COLO668 (cell line): ENCODE measurements around the gene ADISSP.

Source experiments
- DNase-seq: peaks from one replicate; lab custom pipeline; 2025; ENCODE audit not compliant: unreplicated experiment; lab: John Stamatoyannopoulos, UW

ADISSP gene

DNA sequence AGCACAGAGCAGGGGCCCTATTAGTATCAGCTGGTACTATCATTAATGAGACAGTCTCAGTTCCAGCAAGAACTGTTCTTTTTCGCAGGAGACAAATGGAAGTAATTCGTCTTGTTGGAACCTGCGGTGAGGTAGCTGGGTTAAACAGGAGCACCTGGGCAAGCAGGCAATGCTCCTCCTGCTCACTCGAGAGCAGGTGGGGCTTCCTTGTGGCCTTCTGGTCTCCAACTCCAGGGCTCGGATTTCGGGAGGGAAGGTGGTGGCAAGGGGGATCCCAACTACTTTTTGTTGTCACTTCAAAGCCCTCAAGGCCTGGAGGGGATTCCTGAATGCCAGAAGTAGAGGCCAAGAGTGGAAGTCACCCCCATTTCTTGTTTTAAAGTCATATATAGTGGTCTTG is 15.0 kb upstream of the ADISSP start:
- no peak for DNase-seq

- DNase-seq = peak; percentile 88
These were observed 13.8 kb upstream of the ADISSP start, which contains the start of gene SPEF1 for GRCh38 chr20:3781153-3781910. SPEF1 (minus strand) TSS chr20:3781448; CDS start chr20:3781287, 161 bp downstream.

DNA sequence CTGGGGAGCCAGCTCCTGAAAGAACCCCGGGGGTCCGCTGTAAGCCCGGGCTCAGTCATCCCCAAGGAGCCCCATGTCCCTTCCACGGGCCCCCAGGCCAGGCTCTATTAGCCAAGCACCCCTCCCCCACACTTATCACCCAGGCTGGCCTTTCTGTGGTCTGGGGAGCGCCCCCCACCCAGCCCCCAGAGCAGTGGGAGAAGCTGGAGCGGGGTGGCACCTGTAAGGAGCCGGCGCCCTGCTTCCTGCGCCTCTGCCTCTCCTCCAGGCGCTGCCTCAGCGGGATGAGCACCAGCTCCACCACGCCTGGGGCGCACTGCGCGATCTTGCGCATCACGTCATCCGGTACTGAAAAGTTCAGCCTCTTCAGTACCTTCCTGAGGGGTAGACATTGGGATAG is 11.4 kb upstream of the ADISSP start:
- DNase-seq = no peak

- DNase-seq = peak; percentile 55
These were observed 10.4 kb upstream of the ADISSP start for GRCh38 chr20:3777716-3778629.

- no peak for DNase-seq
These were observed 9.8 kb upstream of the ADISSP start for GRCh38 chr20:3777381-3777715.

DNA sequence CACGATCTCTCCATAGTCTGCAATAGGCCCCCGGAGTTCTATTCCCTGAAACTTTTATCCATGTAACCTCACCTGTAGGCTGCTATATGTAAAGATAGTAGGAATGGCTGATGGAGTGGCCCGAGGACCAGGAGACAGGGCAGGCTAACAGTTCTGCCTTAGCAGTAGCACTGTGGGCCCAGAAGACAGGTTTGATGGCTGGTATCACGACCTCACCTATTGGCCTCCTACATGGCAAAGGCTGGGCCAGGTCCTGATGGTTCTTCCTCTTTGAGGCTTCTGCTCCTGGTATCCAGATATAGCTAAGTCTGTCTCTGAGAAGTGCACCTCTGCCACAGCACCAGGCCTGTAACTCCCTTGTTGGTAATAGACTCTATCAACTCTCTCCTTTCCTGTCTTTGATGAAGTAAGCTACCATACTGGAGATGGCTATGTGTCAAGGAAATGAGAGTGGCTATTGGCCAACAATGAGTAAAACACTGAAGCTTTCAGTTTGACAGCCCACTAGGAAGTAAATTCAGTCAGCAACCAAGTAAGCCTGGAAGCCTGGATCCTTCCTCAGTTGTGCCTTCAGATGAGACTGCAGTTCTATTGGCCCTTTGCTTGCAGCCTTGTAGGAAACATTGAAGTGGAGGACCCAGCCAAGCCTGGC is 8.0 kb upstream of the ADISSP start:
- DNase-seq = no peak

DNA sequence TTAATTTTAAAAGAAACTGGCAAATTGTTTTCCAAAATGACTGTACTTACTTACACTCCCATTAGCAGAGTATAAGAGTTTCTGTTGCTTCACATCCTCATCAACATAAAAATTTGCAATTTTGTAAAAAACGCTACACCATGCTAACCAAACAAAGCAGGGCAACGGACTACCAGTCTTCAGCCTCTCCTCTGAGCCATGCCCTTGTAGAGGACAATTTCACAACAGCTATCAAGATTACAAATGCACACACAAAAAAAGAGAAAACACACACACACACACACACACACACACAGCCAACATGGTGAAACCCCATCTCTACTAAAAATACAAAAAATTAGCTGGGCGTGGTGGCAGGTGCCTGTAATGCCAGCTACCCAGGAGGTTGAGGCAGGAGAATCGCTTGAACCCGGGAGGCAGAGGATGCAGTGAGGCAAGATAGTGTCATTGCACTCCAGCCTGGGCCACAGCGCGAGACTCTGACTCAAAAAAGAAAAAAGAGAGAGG is 4.1 kb upstream of the ADISSP start:
- DNase-seq = no peak

- DNase-seq = peak; percentile 91
These were observed 983 bp upstream of the ADISSP start for GRCh38 chr20:3768342-3769130.

DNA sequence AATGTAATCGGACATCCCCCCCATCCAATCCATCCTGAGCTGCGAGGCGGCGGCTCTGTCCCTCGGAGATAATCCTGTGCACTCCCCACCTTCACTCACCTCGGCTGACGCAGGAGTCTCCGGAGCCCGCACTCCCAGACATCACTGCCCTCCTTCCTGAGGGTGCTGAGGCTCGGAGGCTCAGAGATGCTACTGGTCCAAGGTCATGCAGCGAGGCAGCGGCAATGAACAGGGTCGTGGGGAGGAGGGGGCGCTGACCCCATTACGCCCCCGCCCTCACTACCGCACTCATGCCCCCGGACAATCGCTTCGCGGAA is 485 bp downstream of the ADISSP start:
- DNase-seq = peak; percentile 20

DNA sequence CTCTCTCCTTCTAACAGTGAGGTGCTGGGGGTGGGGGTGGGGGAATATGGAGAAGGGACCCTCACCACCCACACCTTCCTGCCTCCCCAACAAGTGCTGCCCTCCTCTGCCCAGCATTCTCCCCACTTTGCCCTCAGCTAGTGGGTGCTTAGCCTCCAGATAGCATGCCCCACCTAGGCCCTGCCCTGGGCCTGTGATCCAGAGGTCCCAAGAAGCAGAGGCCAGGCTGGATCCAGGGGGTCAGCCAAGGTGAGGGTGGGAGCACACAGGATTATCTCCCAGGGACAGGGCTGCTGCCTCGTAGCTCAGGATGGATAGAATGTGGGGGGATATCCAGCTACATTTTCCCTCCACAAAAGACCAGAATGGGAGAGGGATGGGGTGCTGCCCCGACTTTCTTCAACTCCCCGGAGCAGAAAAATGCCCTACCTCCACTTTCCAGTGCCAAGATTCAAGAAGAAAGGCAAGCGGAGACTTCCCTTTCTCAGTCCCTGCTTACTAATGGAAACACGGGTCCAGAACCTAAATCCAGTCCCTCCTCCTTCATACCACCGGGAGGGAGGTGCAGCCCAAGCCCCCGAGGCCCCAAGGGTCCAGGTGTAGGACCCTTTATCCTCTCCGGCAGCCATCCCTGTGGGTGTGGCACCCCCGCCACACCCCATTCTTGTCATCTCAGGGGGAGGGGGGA is 987 bp downstream of the ADISSP start:
- DNase-seq = no peak

DNA sequence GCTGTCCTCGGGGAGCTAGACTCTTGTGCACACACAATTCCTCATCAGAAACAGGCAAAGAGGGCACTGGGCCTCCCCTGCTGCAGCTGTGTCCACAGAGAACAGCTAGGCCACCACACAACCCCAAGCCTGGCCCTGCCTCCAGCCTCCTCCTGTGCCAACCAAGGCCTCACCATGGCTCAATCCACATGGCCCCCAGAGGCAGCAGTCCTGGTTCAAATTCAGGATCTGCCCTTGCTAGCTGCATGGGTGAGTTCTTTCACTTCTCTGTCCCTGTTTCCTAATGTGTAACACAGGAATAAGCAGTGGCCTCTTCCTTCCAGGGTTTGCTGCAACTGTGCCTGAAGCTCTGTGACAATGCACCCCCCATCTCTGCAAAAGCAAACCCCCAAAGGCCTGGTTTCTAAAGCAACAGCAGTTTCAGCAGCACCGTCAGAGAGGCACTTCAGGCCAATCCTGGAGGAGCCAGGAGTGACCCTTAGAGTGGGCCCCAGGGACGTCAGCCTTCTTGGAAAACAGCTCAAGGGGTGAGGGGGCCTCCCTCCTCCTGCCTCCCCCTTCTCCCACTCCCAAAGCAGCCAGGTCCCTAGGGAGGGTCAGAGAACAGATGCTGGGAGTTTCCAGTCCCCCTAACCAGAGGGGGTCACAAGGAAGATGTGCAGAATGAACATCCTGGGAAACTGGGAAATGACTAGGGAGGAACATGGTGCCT is 2.2 kb downstream of the ADISSP start:
- peak; percentile 21 for DNase-seq

DNA sequence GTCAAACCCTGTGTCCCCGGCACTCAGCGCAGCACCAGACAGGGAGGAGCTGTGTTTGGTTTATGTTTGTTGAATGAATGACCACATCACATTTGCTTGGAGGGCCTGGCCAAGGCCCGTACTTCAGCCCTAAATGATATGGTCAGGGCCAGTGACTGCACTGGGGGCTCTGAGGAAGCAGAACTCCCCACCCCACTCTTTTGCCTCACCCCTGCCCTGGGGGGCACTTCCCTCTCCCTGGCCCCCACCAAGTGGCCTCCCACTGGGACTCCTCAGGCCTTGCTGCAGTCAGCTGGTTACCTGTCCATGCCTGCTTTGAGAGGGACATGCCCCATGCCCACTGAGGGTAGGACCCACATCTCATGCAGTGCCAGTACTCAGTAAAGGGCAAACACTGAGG is 2.9 kb downstream of the ADISSP start:
- no peak for DNase-seq

- DNase-seq = no peak
These were observed 3.6 kb downstream of the ADISSP start for GRCh38 chr20:3763671-3764601.

DNA sequence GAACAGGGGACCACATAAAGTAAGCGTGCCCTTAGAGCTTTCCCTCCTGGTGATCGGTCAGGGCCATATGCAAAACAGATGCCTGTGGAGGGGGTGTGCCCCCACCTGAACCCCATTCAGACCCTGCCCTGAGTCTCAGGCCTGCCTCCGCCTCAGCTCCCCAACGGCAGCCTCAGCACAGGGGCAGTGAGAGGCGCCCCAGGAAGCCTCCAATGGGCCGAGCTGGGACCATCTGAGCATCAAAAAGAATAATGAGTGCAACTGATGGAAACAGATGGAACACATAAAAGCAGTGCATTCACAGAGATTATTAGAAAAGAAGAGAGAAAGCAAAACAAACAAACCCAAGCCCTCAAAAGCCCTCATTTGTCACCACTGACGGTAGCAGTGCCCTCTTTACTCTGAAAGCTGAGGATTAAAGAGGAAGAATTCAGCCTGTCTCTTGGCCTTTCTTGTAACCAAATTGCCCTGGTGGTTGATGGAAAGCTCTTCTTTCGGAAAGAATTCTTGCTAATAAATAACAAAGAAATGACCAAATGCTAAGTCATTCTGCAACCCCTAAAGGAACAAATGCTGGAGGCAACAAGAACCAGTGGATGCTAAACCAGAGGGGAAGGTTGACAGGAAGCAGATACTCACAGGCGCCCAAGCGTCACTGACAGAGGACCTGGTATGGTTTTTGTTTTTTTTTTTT is 6.8 kb downstream of the ADISSP start:
- DNase-seq = no peak

DNA sequence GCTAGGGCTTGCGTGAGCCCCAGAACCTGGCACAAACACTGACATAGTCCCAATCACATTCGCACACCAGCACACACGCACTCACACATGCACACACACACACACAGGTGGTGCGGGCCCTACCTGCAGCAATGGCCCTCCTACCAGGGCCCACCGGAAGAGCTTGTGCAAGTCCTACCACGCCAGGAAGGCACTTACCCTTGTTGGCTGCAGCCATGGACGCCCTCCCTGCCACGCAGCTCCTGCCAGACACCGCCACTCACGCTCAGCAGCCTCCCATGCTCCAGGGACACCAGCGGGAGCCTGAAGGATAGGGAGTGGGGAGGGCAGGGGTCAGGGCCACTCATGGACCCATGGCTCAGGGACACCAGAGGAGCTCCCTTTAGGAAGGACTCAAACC is 7.7 kb downstream of the ADISSP start:
- DNase-seq = no peak

DNA sequence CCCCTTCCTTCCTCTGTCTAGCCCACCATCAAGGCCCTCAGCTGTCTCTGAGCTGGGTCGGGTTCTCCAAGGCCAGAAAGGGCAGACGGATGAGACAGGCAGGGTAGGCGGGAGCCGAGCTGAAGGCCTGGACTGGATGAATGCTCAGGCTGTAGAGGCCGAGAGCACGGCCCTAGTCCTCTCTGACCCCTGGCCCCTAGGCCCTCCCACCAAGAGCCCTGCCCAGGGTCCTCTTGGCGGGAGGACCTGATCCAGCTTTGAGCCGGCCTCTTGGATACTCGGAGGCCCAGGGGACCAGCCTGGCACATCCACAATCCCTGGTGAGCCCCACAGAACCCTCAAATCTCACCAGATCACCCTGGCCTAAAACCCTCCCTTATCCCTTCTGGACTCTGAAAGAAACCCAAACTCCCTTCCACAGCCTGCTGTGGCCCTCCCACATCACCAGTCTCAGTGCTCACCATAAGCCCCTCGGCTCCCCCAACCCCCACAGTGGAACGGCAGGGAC is 8.2 kb downstream of the ADISSP start:
- no peak for DNase-seq

GRCh38 chr20:3758566-3758965 is 9.0 kb downstream of the ADISSP start:
- no peak for DNase-seq

DNA sequence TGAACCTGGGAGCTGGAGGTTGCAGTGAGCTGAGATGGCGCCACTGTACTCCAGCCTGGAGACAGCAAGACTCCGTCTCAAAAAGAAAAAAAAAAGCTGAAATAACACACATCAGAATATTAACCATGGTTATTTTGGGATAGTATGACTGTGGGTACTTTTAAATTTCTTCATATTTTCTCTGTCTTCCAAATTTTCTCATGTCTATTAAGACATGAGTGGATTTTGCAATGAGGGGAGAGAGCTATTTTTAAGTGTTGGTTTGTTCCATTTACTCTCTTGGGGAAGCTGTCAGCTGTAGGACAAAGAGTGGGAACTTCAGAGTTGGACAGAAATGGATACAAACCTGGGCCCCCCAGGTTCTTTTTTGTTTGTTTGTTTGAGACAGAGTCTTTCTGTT is 10.3 kb downstream of the ADISSP start:
- no peak for DNase-seq
